LNCaP clone FGC (cell line): ENCODE results near the gene MORN1.

Experiments
- DNase-seq: peaks from one replicate; pipeline ENCODE4 v3.0.0-alpha.2; 2011; ENCODE audit warnings: low read depth
- H3K4me3 ChIP-seq: 2 replicates; pipeline ENCODE4 v1.5.1; 2011; ENCODE audit warnings: mild to moderate bottlenecking, low read depth, low read length, control low read depth
- CTCF ChIP-seq: IDR thresholded peaks from 2 replicates; pipeline ENCODE4 v1.5.1; 2012; ENCODE audit warnings: mild to moderate bottlenecking; ENCODE audit not compliant: control insufficient read depth, insufficient read depth; ENCODE audit errors: extremely low read depth

MORN1 gene

DNA sequence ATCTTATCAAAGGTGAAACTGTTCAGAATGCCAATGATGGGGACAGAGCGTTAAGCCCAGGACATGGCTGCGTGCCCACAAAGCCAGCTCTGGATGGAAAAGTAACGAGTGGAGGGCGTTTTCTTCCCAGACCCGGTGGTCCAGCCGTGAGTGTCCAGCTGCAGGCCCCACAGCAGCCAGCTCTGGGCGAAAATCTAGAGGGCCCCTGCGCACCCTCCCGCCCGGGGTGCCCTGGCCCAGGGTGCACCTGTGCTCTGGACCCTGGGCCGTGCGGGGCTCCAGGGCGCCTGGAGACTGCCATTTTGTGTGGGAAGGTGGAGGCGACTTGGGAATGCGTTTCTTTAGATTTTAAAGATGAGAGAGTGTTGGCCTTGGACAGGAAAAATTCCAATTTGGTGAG is 104.4 kb downstream of the MORN1 start:
- no peak for TF ChIP-seq CTCF
- DNase-seq: no peak
- no peak overlapping the region for H3K4me3 ChIP-seq

- TF ChIP-seq CTCF: no peak
- no peak for DNase-seq
- H3K4me3 ChIP-seq: no peak overlapping the region
Measured at GRCh38 chr1:2284932-2285331, 106.4 kb downstream of the MORN1 start.

DNA sequence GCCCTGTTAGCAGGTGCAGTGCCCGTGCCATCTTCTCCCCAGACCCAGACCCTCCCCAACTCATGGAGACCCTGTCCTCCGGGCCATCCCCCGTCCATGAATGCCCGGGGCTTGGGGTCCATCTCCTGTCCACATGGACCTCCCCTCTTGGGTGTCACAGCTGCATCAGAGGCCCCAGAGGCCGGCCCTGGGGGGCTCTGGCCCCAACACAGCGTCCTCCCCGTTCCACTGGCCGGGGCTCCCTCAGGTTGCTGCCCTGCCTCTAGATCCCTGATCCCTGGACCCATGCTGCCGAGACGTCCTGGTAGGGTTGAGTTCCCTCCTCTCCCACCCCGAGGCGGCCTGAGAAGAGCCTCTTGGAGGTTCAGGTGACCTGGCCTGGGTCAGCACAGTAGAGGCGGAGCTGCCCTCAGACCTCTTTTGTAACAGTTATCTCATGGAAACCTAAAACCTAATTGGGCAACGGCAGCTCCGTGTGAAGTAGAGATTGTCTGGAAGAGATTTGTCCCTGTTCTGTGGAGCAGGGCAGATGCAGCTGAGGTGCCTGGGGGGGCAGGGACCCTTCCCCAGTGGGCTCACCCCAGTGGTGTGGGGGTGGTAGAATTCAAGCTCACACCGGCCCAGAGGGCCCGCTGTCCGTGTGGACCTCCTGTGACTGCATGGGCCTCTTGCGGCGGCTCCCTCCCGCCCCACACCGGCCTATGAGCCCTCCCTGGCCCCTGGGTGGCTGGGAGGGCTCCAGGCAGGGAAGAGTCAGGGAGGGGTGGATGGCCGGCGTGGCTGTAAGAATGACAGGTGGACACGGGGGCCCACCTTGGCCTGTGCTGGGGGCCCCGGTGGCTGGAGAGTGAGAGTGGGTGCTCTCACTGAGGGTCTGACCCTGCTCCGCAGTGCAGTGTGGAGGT is 107.1 kb downstream of the MORN1 start:
- H3K4me3 ChIP-seq: no peak overlapping the region
- DNase-seq: no peak
- no peak for TF ChIP-seq CTCF

- no peak overlapping the region for H3K4me3 ChIP-seq
- no peak for DNase-seq
- no peak for TF ChIP-seq CTCF
Measured at GRCh38 chr1:2283371-2283990, 107.9 kb downstream of the MORN1 start.

- no peak for TF ChIP-seq CTCF
- no peak overlapping the region for H3K4me3 ChIP-seq
- no peak for DNase-seq
Measured at GRCh38 chr1:2282556-2283270, 108.6 kb downstream of the MORN1 start.

DNA sequence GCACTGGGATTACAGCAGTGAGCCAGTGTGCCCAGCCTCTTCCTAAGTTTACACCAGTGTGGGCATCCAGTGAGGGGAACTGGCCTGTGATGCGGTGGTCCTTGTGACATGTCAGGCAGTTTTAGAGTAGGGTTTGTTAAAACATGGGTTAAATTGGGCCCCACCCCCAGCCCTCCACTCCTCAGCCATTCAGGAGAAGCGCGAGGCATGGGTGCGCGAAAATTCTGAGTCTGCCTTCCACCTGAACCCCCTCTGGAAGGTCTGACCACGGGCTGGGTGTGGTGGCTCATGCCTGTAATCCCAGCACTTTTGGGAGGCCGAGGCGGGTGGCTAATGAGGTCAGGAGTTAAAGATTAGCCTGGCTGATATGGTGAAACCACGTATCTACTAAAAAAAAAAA is 111.5 kb downstream of the MORN1 start:
- TF ChIP-seq CTCF: no peak
- H3K4me3 ChIP-seq: no peak overlapping the region
- no peak for DNase-seq
